Memory B cell (primary cell): Measurements from ENCODE around the gene PPIP5K1.
"Not testable (repeated sequence)": the region's sequence is repeated elsewhere in the genome, so short reads cannot be mapped to it uniquely, and the experiment has no call there.

Experiments used
- ATAC-seq: fragments of 150-1000 bp; cut with Tn5 transposase; 2 replicates; pipeline ENCODE4 v1.10.0; 2021; ENCODE audit warnings: low read depth, mild to moderate bottlenecking, moderate library complexity
- DNase-seq, 2 donors: peaks; one replicate each; pipeline ENCODE4 v3.0.0; 2022; ENCODE audit warnings: low spot score in 2 of 2
- H3K27ac Mint-ChIP-seq: one replicate; pipeline ENCODE4 v1.8.0; 2022; ENCODE audit warnings: mild to moderate bottlenecking, moderate library complexity, mixed read lengths
- H3K27me3 Mint-ChIP-seq: one replicate; pipeline ENCODE4 v1.8.0; 2022; ENCODE audit warnings: mixed read lengths
- H3K36me3 Mint-ChIP-seq: one replicate; pipeline ENCODE4 v1.8.0; 2022; ENCODE audit warnings: mild to moderate bottlenecking, mixed read lengths
- H3K4me1 Mint-ChIP-seq: one replicate; pipeline ENCODE4 v1.8.0; 2022; ENCODE audit warnings: mixed read lengths
- H3K4me3 Mint-ChIP-seq: one replicate; pipeline ENCODE4 v1.8.0; 2022; ENCODE audit warnings: mild to moderate bottlenecking, moderate library complexity, mixed read lengths
- H3K9me3 Mint-ChIP-seq: one replicate; pipeline ENCODE4 v1.8.0; 2022; ENCODE audit warnings: mixed read lengths

The PPIP5K1 gene

GRCh38 chr15:43566615-43567014 lies 23.4 kb downstream of the PPIP5K1 start:
- H3K4me3 Mint-ChIP-seq, ATAC-seq, H3K9me3 Mint-ChIP-seq, H3K27ac Mint-ChIP-seq, H3K36me3 Mint-ChIP-seq, H3K27me3 Mint-ChIP-seq, H3K4me1 Mint-ChIP-seq, DNase-seq: not testable (repeated sequence)

GRCh38 chr15:43563793-43564192 lies 26.2 kb downstream of the PPIP5K1 start:
- H3K36me3 Mint-ChIP-seq, H3K27ac Mint-ChIP-seq, DNase-seq, ATAC-seq, H3K27me3 Mint-ChIP-seq, H3K9me3 Mint-ChIP-seq, H3K4me1 Mint-ChIP-seq, H3K4me3 Mint-ChIP-seq: not testable (repeated sequence)

- ATAC-seq: peak; percentile 74
- H3K4me3 Mint-ChIP-seq, H3K9me3 Mint-ChIP-seq, DNase-seq, H3K27ac Mint-ChIP-seq, H3K36me3 Mint-ChIP-seq, H3K4me1 Mint-ChIP-seq, H3K27me3 Mint-ChIP-seq: not testable (repeated sequence)
Measured at GRCh38 chr15:43562753-43563152, 27.3 kb downstream of the PPIP5K1 start.

DNA sequence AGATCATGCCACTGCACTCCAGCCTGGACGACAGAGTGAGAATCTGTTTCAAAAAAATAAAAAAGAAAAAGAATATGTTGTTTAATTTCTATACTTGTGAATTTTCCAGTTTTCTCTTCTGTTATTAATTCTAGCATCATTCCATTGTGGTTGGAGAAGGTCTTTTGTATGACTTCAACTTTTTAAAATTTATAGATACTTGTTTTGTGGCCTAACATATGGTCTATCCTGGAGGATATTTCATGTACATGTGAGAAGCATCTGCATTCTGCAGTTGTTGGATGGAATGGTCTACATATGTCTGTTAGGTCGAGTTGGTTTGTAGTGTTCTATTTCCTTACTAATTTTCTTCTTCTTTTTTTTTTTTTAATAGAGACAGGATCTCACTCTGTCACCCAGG lies 37.0 kb downstream of the PPIP5K1 start:
- DNase-seq (no peak), ATAC-seq (no peak)
- no peak overlapping the region for H3K27ac Mint-ChIP-seq
- H3K9me3 Mint-ChIP-seq: no peaks in the 10 kb centered on the region
- H3K4me3 Mint-ChIP-seq: no peak overlapping the region
- H3K4me1 Mint-ChIP-seq: no peaks in the 10 kb centered on the region
- H3K36me3 Mint-ChIP-seq: peaks cover 21% of the 10 kb centered on the region
- H3K27me3 Mint-ChIP-seq: no peaks in the 10 kb centered on the region

DNA sequence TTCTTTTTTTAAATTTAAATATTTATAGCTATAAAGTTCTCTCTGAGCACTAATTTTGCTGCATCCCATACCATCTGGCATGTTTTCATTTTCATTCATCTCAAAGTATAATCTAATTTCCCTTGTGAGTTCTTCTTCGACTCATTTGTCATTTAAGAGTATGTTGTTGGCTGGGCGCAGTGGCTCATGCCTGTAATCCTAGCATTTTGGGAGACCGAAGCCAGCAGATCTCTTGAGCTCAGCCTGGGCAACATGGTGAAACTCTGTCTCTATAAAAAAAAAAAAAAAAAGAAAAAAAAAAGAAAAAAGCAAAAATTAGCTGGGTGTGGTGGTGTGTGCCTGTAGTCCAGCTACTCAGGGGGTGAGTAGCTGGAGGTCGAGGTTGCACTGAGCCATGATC lies 37.8 kb downstream of the PPIP5K1 start:
- ATAC-seq: no peak
- Mint-ChIP-seq H3K4me1 (no peaks in the 10 kb centered on the region), H3K27me3 (no peaks in the 10 kb centered on the region), H3K9me3 (no peaks in the 10 kb centered on the region), H3K27ac (no peak overlapping the region), H3K4me3 (no peak overlapping the region), H3K36me3 (peaks cover 19% of the 10 kb centered on the region)
- DNase-seq: no peak

- DNase-seq (no peak), ATAC-seq (no peak)
- no peaks in the 10 kb centered on the region for H3K4me1 Mint-ChIP-seq
- no peaks in the 10 kb centered on the region for H3K27me3 Mint-ChIP-seq
- no peak overlapping the region for H3K27ac Mint-ChIP-seq
- H3K4me3 Mint-ChIP-seq: no peak overlapping the region
- H3K9me3 Mint-ChIP-seq: no peaks in the 10 kb centered on the region
- H3K36me3 Mint-ChIP-seq: peaks cover 20% of the 10 kb centered on the region
Measured at GRCh38 chr15:43550527-43551363, 39.3 kb downstream of the PPIP5K1 start.

DNA sequence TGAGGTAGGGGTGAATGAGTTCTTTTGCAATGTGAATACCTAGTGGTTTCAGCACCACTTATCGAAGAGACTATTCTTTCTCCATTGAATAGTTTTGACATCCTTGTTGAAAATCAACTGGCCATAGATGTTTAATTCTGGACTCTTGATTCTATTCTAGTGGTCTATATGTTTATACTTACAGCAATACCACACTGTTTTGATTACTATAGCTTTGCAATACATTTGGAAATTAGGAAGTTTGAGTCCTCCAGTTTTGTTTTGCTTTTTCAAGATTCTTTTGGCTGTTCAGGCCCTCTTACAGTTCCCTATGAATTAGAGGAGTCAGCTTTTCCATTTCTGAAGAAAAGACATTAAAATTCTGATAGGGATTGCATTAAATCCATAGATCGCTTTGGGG lies 42.5 kb downstream of the PPIP5K1 start:
- no peak overlapping the region for H3K4me3 Mint-ChIP-seq
- H3K36me3 Mint-ChIP-seq: peaks cover 14% of the 10 kb centered on the region
- ATAC-seq (no peak), DNase-seq (no peak)
- H3K4me1 Mint-ChIP-seq: no peaks in the 10 kb centered on the region
- no peaks in the 10 kb centered on the region for H3K9me3 Mint-ChIP-seq
- H3K27ac Mint-ChIP-seq: no peak overlapping the region
- H3K27me3 Mint-ChIP-seq: no peaks in the 10 kb centered on the region

GRCh38 chr15:43545426-43545825 lies 44.6 kb downstream of the PPIP5K1 start:
- no peak overlapping the region for H3K27ac Mint-ChIP-seq
- no peaks in the 10 kb centered on the region for H3K27me3 Mint-ChIP-seq
- DNase-seq: no peak
- peaks cover 4% of the 10 kb centered on the region for H3K36me3 Mint-ChIP-seq
- no peak overlapping the region for H3K4me3 Mint-ChIP-seq
- H3K4me1 Mint-ChIP-seq: no peaks in the 10 kb centered on the region
- H3K9me3 Mint-ChIP-seq: no peaks in the 10 kb centered on the region
- no peak for ATAC-seq

DNA sequence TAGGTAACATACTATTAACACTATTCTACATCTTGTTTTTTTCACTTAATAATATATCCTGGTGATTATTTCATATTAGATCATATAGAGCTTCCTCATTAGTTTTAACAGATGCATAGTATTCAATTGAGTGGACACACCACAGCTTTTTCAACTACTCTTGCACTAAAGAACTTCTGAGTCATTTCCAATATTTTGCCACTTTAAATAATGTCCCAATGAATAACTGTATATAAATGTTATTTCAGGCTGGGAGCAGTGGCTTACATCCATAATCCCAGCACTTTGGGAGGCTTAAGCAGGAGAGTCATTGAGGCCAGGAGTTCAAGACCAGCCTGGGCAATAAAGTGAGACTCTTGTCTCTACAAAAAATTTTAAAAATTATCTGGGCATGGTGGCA lies 45.7 kb downstream of the PPIP5K1 start:
- no peak for ATAC-seq
- no peak overlapping the region for H3K4me3 Mint-ChIP-seq
- no peak for DNase-seq
- H3K36me3 Mint-ChIP-seq: peaks cover 4% of the 10 kb centered on the region
- no peak overlapping the region for H3K27ac Mint-ChIP-seq
- H3K4me1 Mint-ChIP-seq: no peaks in the 10 kb centered on the region
- no peaks in the 10 kb centered on the region for H3K9me3 Mint-ChIP-seq
- H3K27me3 Mint-ChIP-seq: no peaks in the 10 kb centered on the region

GRCh38 chr15:43541785-43542184 lies 48.2 kb downstream of the PPIP5K1 start:
- ATAC-seq (no peak), DNase-seq (no peak)
- no peak overlapping the region for H3K4me3 Mint-ChIP-seq
- H3K27me3 Mint-ChIP-seq: no peaks in the 10 kb centered on the region
- H3K36me3 Mint-ChIP-seq: peaks cover 12% of the 10 kb centered on the region
- H3K4me1 Mint-ChIP-seq: no peaks in the 10 kb centered on the region
- H3K27ac Mint-ChIP-seq: no peak overlapping the region
- H3K9me3 Mint-ChIP-seq: no peaks in the 10 kb centered on the region

GRCh38 chr15:43538091-43538490 lies 51.9 kb downstream of the PPIP5K1 start:
- Mint-ChIP-seq H3K27me3 (no peaks in the 10 kb centered on the region), H3K36me3 (peaks cover 24% of the 10 kb centered on the region), H3K27ac (no peak overlapping the region), H3K4me3 (no peak overlapping the region), H3K9me3 (no peaks in the 10 kb centered on the region), H3K4me1 (no peaks in the 10 kb centered on the region)
- no peak for DNase-seq
- ATAC-seq: no peak

DNA sequence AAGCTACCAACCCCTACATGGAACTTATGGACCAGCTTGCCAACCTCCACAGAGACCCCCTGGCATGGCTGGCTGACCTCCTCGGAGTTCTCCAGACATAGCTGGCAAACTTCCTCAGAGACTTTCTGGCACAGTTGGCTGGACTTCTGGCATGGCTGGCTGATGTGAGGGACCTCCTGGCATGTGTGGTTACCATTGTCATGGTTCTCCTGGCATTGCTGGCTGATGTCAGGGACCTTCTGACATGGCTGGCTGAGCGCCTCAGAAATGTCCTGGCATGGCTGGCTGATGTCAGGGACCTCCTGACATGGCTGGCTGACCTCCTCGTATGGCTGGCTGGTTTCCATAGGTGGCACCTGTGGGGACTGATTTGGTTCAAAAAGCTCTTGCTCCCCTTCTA lies 55.1 kb downstream of the PPIP5K1 start:
- Mint-ChIP-seq H3K4me3 (no peak overlapping the region), H3K9me3 (no peaks in the 10 kb centered on the region), H3K27ac (no peak overlapping the region), H3K4me1 (no peaks in the 10 kb centered on the region), H3K36me3 (peaks cover 24% of the 10 kb centered on the region), H3K27me3 (no peaks in the 10 kb centered on the region)
- no peak for ATAC-seq
- DNase-seq: no peak

DNA sequence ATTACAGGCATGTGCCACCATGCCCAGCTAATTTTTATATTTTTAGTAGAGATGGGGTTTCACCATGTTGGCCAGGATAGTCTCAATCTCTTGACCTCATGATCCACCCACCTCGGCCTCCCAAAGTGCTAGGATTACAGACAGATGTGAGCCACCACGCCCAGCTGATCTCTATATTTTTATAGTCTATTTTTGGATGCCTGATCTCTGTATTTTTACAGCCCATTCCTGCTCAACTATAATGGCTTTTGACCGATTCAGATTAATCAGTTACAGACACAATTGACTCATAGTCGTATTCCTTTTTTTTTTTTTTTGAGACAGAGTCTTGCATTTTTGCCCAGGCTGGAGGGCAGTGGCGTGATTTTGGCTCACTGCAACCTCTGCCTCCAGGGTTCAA lies 57.2 kb downstream of the PPIP5K1 start:
- H3K4me1 Mint-ChIP-seq, H3K27ac Mint-ChIP-seq, H3K27me3 Mint-ChIP-seq, H3K9me3 Mint-ChIP-seq, H3K4me3 Mint-ChIP-seq, DNase-seq, ATAC-seq: not testable (repeated sequence)
- peaks cover 16% of the 10 kb centered on the region for H3K36me3 Mint-ChIP-seq

- Mint-ChIP-seq H3K4me1 (no peaks in the 10 kb centered on the region), H3K27ac (no peak overlapping the region), H3K4me3 (no peak overlapping the region), H3K9me3 (no peaks in the 10 kb centered on the region), H3K27me3 (no peaks in the 10 kb centered on the region), H3K36me3 (peaks cover 12% of the 10 kb centered on the region)
- no peak for DNase-seq
- ATAC-seq: no peak
Measured at GRCh38 chr15:43531018-43531670, 58.9 kb downstream of the PPIP5K1 start.
